Measurements from ENCODE around the gene LZTS3. TPM values are rescaled to one million over a fixed set of nuclear protein-coding genes. Genes with fewer than 3 reads are reported as not detected.

The LZTS3 gene
- total and polyA plus RNA-seq, 10 of the 15 experiments (the other 5 are each of a cell fraction or from before 2014, with no cell fraction given) = 0.03 to 0.90 (median 0.22) TPM

GRCh38 chr20:3173610-3174441, 477 bp upstream of the LZTS3 start (continued):
- TF ChIP-seq, protein P1, sequence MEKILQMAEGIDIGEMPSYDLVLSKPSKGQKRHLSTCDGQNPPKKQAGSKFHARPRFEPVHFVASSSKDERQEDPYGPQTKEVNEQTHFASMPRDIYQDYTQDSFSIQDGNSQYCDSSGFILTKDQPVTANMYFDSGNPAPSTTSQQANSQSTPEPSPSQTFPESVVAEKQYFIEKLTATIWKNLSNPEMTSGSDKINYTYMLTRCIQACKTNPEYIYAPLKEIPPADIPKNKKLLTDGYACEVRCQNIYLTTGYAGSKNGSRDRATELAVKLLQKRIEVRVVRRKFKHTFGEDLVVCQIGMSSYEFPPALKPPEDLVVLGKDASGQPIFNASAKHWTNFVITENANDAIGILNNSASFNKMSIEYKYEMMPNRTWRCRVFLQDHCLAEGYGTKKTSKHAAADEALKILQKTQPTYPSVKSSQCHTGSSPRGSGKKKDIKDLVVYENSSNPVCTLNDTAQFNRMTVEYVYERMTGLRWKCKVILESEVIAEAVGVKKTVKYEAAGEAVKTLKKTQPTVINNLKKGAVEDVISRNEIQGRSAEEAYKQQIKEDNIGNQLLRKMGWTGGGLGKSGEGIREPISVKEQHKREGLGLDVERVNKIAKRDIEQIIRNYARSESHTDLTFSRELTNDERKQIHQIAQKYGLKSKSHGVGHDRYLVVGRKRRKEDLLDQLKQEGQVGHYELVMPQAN (conservative IDR thresholded peaks at IDR 0.05) = no peak
- peak; percentile 81; the same call in 1 of the 2 replicates for TF ChIP-seq NFYB (IDR thresholded peaks at IDR 0.05; ENCODE audit: insufficient read depth, low read depth, low read length)
- TF ChIP-seq, protein P2, sequence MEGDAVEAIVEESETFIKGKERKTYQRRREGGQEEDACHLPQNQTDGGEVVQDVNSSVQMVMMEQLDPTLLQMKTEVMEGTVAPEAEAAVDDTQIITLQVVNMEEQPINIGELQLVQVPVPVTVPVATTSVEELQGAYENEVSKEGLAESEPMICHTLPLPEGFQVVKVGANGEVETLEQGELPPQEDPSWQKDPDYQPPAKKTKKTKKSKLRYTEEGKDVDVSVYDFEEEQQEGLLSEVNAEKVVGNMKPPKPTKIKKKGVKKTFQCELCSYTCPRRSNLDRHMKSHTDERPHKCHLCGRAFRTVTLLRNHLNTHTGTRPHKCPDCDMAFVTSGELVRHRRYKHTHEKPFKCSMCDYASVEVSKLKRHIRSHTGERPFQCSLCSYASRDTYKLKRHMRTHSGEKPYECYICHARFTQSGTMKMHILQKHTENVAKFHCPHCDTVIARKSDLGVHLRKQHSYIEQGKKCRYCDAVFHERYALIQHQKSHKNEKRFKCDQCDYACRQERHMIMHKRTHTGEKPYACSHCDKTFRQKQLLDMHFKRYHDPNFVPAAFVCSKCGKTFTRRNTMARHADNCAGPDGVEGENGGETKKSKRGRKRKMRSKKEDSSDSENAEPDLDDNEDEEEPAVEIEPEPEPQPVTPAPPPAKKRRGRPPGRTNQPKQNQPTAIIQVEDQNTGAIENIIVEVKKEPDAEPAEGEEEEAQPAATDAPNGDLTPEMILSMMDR (IDR thresholded peaks at IDR 0.05 in 2 of 3, conservative IDR thresholded peaks at IDR 0.05 in 1 of 3; ENCODE audit: control insufficient read depth in 2 of 3, extremely low read depth in 1 of 3, insufficient read depth in 1 of 3, low read depth in 3 of 3, low read length in 3 of 3) = peak in 2 of 3 experiments; percentile 17 to 28; a peak in 2 of 6 replicates
- no peak for TF ChIP-seq KLF5 (IDR thresholded peaks at IDR 0.05; ENCODE audit: partially characterized antibody)
- TF ChIP-seq RUNX3 (IDR thresholded peaks at IDR 0.05; ENCODE audit: low read length) = no peak
- TF ChIP-seq, protein P3, sequence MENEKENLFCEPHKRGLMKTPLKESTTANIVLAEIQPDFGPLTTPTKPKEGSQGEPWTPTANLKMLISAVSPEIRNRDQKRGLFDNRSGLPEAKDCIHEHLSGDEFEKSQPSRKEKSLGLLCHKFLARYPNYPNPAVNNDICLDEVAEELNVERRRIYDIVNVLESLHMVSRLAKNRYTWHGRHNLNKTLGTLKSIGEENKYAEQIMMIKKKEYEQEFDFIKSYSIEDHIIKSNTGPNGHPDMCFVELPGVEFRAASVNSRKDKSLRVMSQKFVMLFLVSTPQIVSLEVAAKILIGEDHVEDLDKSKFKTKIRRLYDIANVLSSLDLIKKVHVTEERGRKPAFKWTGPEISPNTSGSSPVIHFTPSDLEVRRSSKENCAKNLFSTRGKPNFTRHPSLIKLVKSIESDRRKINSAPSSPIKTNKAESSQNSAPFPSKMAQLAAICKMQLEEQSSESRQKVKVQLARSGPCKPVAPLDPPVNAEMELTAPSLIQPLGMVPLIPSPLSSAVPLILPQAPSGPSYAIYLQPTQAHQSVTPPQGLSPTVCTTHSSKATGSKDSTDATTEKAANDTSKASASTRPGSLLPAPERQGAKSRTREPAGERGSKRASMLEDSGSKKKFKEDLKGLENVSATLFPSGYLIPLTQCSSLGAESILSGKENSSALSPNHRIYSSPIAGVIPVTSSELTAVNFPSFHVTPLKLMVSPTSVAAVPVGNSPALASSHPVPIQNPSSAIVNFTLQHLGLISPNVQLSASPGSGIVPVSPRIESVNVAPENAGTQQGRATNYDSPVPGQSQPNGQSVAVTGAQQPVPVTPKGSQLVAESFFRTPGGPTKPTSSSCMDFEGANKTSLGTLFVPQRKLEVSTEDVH (IDR thresholded peaks at IDR 0.05; ENCODE audit: low read depth, partially characterized antibody) = no peak
- no peak for TF ChIP-seq RCOR1 (conservative IDR thresholded peaks at IDR 0.05; ENCODE audit: low read depth, low read length)
- peak; percentile 16; the same call in 1 of the 2 replicates for TF ChIP-seq ZNF687 (IDR thresholded peaks at IDR 0.05)
- no peak for TF ChIP-seq PML (IDR thresholded peaks at IDR 0.05; ENCODE audit: low read length)
- no peak for TF ChIP-seq HDAC2 (IDR thresholded peaks at IDR 0.05)
- TF ChIP-seq PAX5 (IDR thresholded peaks at IDR 0.05; ENCODE audit: borderline replicate concordance, low read depth, low read length) = 0 out of 2 replicates have a peak, but pooled peaks have one; percentile 12
- TF ChIP-seq IKZF2 (IDR thresholded peaks at IDR 0.05) = peak in 1 of 2 experiments; percentile 26; a peak in 2 of 4 replicates
- TF ChIP-seq KDM1A (IDR thresholded peaks at IDR 0.05; ENCODE audit: borderline replicate concordance) = no peak
